ENCODE results near the gene MPPED2. TPM values are rescaled to one million over a fixed set of nuclear protein-coding genes. Genes with fewer than 3 reads are reported as not detected.
"Not testable (repeated sequence)": the region's sequence is repeated elsewhere in the genome, so short reads cannot be mapped to it uniquely, and the experiment has no call there.

MPPED2 gene
- total RNA-seq, 1 donor from 2014 or later, result 1.6 TPM

DNA sequence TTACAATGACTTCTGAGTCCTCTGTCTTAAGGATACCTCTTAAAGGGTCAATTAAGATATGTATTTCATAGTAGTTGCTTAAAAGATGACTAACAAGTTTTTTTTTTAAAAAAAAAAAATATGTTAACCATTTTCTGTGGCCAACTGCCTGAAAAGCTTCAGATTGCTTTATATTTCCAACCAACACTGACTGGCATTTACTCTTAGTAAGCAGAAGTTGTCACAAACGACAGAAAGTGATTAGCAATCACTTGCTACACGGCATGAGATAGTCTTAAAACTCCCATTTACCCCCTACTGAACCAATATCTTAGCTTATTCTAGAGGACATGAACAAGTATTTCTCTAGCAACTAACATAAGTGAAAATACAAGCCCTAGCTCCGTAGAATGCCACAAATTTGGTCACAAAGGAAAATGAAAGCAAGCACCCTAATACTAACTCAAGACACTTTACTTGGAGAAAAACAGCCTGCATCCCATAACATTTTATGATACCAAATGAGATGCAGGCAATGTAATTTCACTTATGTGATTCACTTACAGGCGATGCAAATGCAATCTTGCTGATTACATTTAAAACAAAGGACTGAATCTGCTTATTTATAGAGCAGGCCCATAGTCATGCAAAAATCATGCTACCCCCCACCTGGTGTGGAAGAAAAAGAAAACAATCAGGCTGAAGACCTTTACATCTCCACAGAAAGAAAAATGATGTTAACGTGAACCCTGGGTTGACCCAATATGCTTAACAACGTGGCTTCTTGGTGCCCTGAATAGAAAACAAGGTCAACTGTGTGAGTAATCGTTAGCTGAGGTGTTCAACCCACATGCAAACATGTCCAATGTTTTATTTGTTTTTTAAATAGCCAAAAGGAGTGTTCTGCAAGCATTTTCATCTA, 25.7 kb downstream of the MPPED2 start:
- Histone ChIP-seq H3K4me3 (ENCODE audit: insufficient read depth, low read depth, low read length) (peak overlapping the region; percentile 20), H3K9ac (ENCODE audit: low read length) (peak overlapping the region; percentile 28), H3K4me2 (ENCODE audit: low read length) (peak overlapping the region; percentile 78), H3K79me2 (ENCODE audit: insufficient read depth, low read length) (no peaks in the 10 kb centered on the region), H3K4me1 (ENCODE audit: insufficient read depth, low read length) (no peaks in the 10 kb centered on the region), H3K27me3 (ENCODE audit: insufficient read depth, low read length) (no peaks in the 10 kb centered on the region), H3K9me3 (ENCODE audit: insufficient read depth, low read depth, low read length) (no peaks in the 10 kb centered on the region), H3K36me3 (ENCODE audit: insufficient read depth, low read length) (no peaks in the 10 kb centered on the region), H3K27ac (ENCODE audit: low read depth, low read length) (no peak overlapping the region), H4K20me1 (ENCODE audit: insufficient read depth, low read length) (no peaks in the 10 kb centered on the region), H2AFZ (ENCODE audit: low read depth, low read length) (peak overlapping the region; percentile 45)
- peaks cover 2% of the 10 kb centered on the region for H3K36me3 Mint-ChIP-seq (ENCODE audit: low read depth, unreplicated experiment)
- DNase-seq (ENCODE audit: low read depth) (peak; percentile 14), FAIRE-seq (no peak)
- no peaks in the 10 kb centered on the region for H3K9me3 Mint-ChIP-seq (ENCODE audit: unreplicated experiment)
- H3K4me3 Mint-ChIP-seq (ENCODE audit: unreplicated experiment), result no peak overlapping the region
- H3K4me1 Mint-ChIP-seq (ENCODE audit: low read depth, unreplicated experiment), result peaks cover 12% of the 10 kb centered on the region
- H3K27me3 Mint-ChIP-seq (ENCODE audit: low read depth, unreplicated experiment), result no peaks in the 10 kb centered on the region
- TF ChIP-seq EZH2 (IDR thresholded peaks at IDR 0.05; ENCODE audit: insufficient read depth, low read length), result no peak
- TF ChIP-seq, protein P1, sequence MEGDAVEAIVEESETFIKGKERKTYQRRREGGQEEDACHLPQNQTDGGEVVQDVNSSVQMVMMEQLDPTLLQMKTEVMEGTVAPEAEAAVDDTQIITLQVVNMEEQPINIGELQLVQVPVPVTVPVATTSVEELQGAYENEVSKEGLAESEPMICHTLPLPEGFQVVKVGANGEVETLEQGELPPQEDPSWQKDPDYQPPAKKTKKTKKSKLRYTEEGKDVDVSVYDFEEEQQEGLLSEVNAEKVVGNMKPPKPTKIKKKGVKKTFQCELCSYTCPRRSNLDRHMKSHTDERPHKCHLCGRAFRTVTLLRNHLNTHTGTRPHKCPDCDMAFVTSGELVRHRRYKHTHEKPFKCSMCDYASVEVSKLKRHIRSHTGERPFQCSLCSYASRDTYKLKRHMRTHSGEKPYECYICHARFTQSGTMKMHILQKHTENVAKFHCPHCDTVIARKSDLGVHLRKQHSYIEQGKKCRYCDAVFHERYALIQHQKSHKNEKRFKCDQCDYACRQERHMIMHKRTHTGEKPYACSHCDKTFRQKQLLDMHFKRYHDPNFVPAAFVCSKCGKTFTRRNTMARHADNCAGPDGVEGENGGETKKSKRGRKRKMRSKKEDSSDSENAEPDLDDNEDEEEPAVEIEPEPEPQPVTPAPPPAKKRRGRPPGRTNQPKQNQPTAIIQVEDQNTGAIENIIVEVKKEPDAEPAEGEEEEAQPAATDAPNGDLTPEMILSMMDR (IDR thresholded peaks at IDR 0.05; ENCODE audit: insufficient read depth, low read depth, low read length), result no peak
- no peak overlapping the region for H3K27ac Mint-ChIP-seq (ENCODE audit: unreplicated experiment)

DNA sequence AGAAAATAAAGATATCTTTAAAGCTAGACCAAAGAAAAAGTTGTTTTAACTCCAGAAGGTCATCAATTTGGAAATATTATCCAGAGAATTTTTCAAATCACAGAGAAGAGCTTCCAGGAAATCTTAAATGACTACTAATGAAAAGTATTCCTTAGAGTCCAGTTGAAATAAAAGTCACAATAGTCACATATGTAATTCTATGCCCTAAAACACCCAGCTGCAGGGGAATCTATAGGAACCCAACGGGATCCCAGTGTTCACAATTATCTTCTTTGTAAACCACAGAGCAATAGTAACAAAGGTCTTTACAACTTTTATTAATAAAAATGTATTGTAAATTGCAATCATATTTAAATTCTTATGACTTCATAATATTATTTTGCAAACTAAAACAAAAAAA, 27.1 kb downstream of the MPPED2 start:
- no peaks in the 10 kb centered on the region for H3K4me1 ChIP-seq (ENCODE audit: insufficient read depth, low read length)

DNA sequence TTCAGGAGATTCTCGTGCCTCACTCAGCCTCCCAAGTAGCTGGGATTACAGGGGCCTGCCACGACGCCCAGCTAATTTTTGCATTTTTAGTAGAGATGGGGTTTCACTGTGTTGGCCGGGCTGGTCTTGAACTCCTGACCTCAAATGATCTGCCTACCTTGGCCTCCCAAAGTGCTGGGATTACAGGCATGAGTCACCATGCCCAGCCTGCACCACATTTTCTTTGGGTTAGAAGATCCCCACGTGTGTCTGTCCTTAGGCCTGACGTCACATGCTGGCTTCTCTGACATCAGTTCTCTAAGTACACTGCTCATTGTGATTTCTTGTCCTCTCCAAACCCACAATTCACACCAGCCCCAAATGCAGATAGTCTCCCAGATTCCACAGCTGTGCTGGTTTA, 31.6 kb downstream of the MPPED2 start:
- not testable (repeated sequence) for H3K79me2 ChIP-seq (ENCODE audit: insufficient read depth, low read length); H2AFZ ChIP-seq (ENCODE audit: low read depth, low read length); H3K9me3 ChIP-seq (ENCODE audit: insufficient read depth, low read depth, low read length); H3K27ac ChIP-seq (ENCODE audit: low read depth, low read length); H3K4me1 ChIP-seq (ENCODE audit: insufficient read depth, low read length); H3K4me1 Mint-ChIP-seq (ENCODE audit: low read depth, unreplicated experiment); H3K4me3 ChIP-seq (ENCODE audit: insufficient read depth, low read depth, low read length); H3K4me2 ChIP-seq (ENCODE audit: low read length); H4K20me1 ChIP-seq (ENCODE audit: insufficient read depth, low read length); H3K27me3 Mint-ChIP-seq (ENCODE audit: low read depth, unreplicated experiment); H3K9ac ChIP-seq (ENCODE audit: low read length); H3K36me3 ChIP-seq (ENCODE audit: insufficient read depth, low read length); H3K27ac Mint-ChIP-seq (ENCODE audit: unreplicated experiment); H3K27me3 ChIP-seq (ENCODE audit: insufficient read depth, low read length); H3K4me3 Mint-ChIP-seq (ENCODE audit: unreplicated experiment); DNase-seq (ENCODE audit: low read depth); FAIRE-seq; H3K9me3 Mint-ChIP-seq (ENCODE audit: unreplicated experiment); H3K36me3 Mint-ChIP-seq (ENCODE audit: low read depth, unreplicated experiment)

More for the DNA sequence above, 27.1 kb downstream of the MPPED2 start:
- no peak overlapping the region for H3K4me3 Mint-ChIP-seq (ENCODE audit: unreplicated experiment)
- TF ChIP-seq, protein P1 (IDR thresholded peaks at IDR 0.05; ENCODE audit: insufficient read depth, low read depth, low read length), result no peak
- no peak for TF ChIP-seq EZH2 (IDR thresholded peaks at IDR 0.05; ENCODE audit: insufficient read depth, low read length)
- H3K27me3 Mint-ChIP-seq (ENCODE audit: low read depth, unreplicated experiment), result no peaks in the 10 kb centered on the region
- no peaks in the 10 kb centered on the region for H3K9me3 ChIP-seq (ENCODE audit: insufficient read depth, low read depth, low read length)
- no peaks in the 10 kb centered on the region for H3K79me2 ChIP-seq (ENCODE audit: insufficient read depth, low read length)
- no peak for FAIRE-seq
- peaks cover 12% of the 10 kb centered on the region for H3K4me1 Mint-ChIP-seq (ENCODE audit: low read depth, unreplicated experiment)
- no peak overlapping the region for H3K4me2 ChIP-seq (ENCODE audit: low read length)
- H3K4me3 ChIP-seq (ENCODE audit: insufficient read depth, low read depth, low read length), result no peak overlapping the region
- H3K9ac ChIP-seq (ENCODE audit: low read length), result no peak overlapping the region
- no peak overlapping the region for H2AFZ ChIP-seq (ENCODE audit: low read depth, low read length)
- no peaks in the 10 kb centered on the region for H3K36me3 ChIP-seq (ENCODE audit: insufficient read depth, low read length)
- no peaks in the 10 kb centered on the region for H3K9me3 Mint-ChIP-seq (ENCODE audit: unreplicated experiment)
- no peak overlapping the region for H3K27ac Mint-ChIP-seq (ENCODE audit: unreplicated experiment)
- H3K27ac ChIP-seq (ENCODE audit: low read depth, low read length), result no peak overlapping the region
- DNase-seq (ENCODE audit: low read depth), result no peak
- no peaks in the 10 kb centered on the region for H4K20me1 ChIP-seq (ENCODE audit: insufficient read depth, low read length)
- peaks cover 2% of the 10 kb centered on the region for H3K36me3 Mint-ChIP-seq (ENCODE audit: low read depth, unreplicated experiment)
- H3K27me3 ChIP-seq (ENCODE audit: insufficient read depth, low read length), result no peaks in the 10 kb centered on the region
